DOHH2 (cell line): ENCODE measurements around the gene TCF12.

Experiments used
- H3F3A ChIP-seq: fragments of 200-600 bp; sonication (generic), shearing (Covaris generic); 2 replicates; pipeline ENCODE4 v1.6.0; 2016; ENCODE audit warnings: antibody characterized with exemption, mild to moderate bottlenecking; ENCODE audit not compliant: control insufficient read depth, insufficient read depth
- H3K27ac ChIP-seq: fragments of 200-600 bp; sonication (generic); 2 replicates; pipeline ENCODE4 v1.5.1; 2014; ENCODE audit warnings: low read depth, mild to moderate bottlenecking, low read length, moderate library complexity
- H3K27me3 ChIP-seq: fragments of 200-600 bp; sonication (generic); 2 replicates; pipeline ENCODE4 v1.6.1; 2014; ENCODE audit warnings: mild to moderate bottlenecking, low read length, mixed read lengths; ENCODE audit not compliant: control insufficient read depth
- H3K36me3 ChIP-seq: fragments of 200-600 bp; sonication (generic); 2 replicates; pipeline ENCODE4 v1.6.1; 2014; ENCODE audit warnings: mild to moderate bottlenecking, low read length, moderate library complexity, mixed read lengths; ENCODE audit not compliant: control insufficient read depth
- H3K4me1 ChIP-seq: fragments of 200-600 bp; sonication (generic); 2 replicates; pipeline ENCODE4 v1.6.1; 2014; ENCODE audit warnings: mild to moderate bottlenecking, low read length, mixed read lengths; ENCODE audit not compliant: control insufficient read depth
- H3K4me2 ChIP-seq: fragments of 200-600 bp; sonication (generic); 2 replicates; pipeline ENCODE4 v1.6.0; 2014; ENCODE audit warnings: mild to moderate bottlenecking, low read length, moderate library complexity
- H3K4me3 ChIP-seq: fragments of 200-600 bp; sonication (generic); 2 replicates; pipeline ENCODE4 v1.5.1; 2014; ENCODE audit warnings: mild to moderate bottlenecking, low read length, mixed read lengths
- H3K79me2 ChIP-seq: fragments of 200-600 bp; sonication (generic); 2 replicates; pipeline ENCODE4 v1.6.1; 2014; ENCODE audit warnings: mild to moderate bottlenecking, low read length, mixed read lengths; ENCODE audit not compliant: control insufficient read depth
- H3K9me2 ChIP-seq: fragments of 200-600 bp; sonication (generic); replicated peaks from 2 replicates; pipeline ENCODE4 v1.6.1; 2014; ENCODE audit warnings: mild to moderate bottlenecking, low read length, mixed read lengths; ENCODE audit not compliant: control insufficient read depth
- H3K9me3 ChIP-seq: fragments of 200-600 bp; sonication (generic); 2 replicates; pipeline ENCODE4 v1.6.1; 2014; ENCODE audit warnings: antibody characterized with exemption, low read length, mixed read lengths; ENCODE audit not compliant: control insufficient read depth, insufficient read depth
- H4K20me1 ChIP-seq: fragments of 200-600 bp; sonication (generic); 2 replicates; pipeline ENCODE4 v1.6.0; 2014; ENCODE audit warnings: low read depth, mild to moderate bottlenecking, antibody characterized with exemption, low read length, moderate library complexity; ENCODE audit not compliant: control insufficient read depth, insufficient read depth
- CTCF ChIP-seq: fragments of 200-600 bp; sonication (generic); IDR thresholded peaks from one replicate; pipeline ENCODE4 v1.5.1; 2014; ENCODE audit warnings: antibody characterized with exemption, mild to moderate bottlenecking, low read depth, low read length; ENCODE audit not compliant: poor library complexity, severe bottlenecking
- EZH2phosphoT487 ChIP-seq: fragments of 200-600 bp; sonication (generic); IDR thresholded peaks from 2 replicates; pipeline ENCODE4 v1.6.1; 2017; ENCODE audit warnings: borderline replicate concordance, mild to moderate bottlenecking, antibody characterized with exemption, low read length, moderate library complexity, mixed read lengths

Gene TCF12

GRCh38 chr15:57251941-57252340 is 333.5 kb downstream of the TCF12 start:
- H3K9me2 ChIP-seq = no peaks in the 10 kb centered on the region
- H3F3A ChIP-seq = no peaks in the 10 kb centered on the region; the same call in 1 of the 2 replicates
- H3K27ac ChIP-seq = no peak overlapping the region
- H3K4me1 ChIP-seq = no peaks in the 10 kb centered on the region
- no peaks in the 10 kb centered on the region for H3K27me3 ChIP-seq
- H4K20me1 ChIP-seq = no peaks in the 10 kb centered on the region
- H3K4me2 ChIP-seq = no peak overlapping the region
- TF ChIP-seq EZH2phosphoT487 (no peak), CTCF (no peak)
- H3K79me2 ChIP-seq = no peaks in the 10 kb centered on the region
- H3K36me3 ChIP-seq = peaks cover 38% of the 10 kb centered on the region
- no peaks in the 10 kb centered on the region for H3K9me3 ChIP-seq
- no peak overlapping the region for H3K4me3 ChIP-seq

GRCh38 chr15:57253082-57253481 is 334.6 kb downstream of the TCF12 start:
- no peak overlapping the region for H3K27ac ChIP-seq
- no peaks in the 10 kb centered on the region for H4K20me1 ChIP-seq
- no peaks in the 10 kb centered on the region; the same call in 1 of the 2 replicates for H3F3A ChIP-seq
- H3K4me3 ChIP-seq = no peak overlapping the region
- peaks cover 37% of the 10 kb centered on the region for H3K36me3 ChIP-seq
- H3K9me2 ChIP-seq = no peaks in the 10 kb centered on the region
- H3K79me2 ChIP-seq = no peaks in the 10 kb centered on the region
- no peaks in the 10 kb centered on the region for H3K9me3 ChIP-seq
- no peaks in the 10 kb centered on the region for H3K27me3 ChIP-seq
- TF ChIP-seq CTCF (no peak), EZH2phosphoT487 (no peak)
- H3K4me1 ChIP-seq = no peaks in the 10 kb centered on the region
- no peak overlapping the region for H3K4me2 ChIP-seq

- no peak overlapping the region for H3K27ac ChIP-seq
- H3K79me2 ChIP-seq = no peaks in the 10 kb centered on the region
- no peaks in the 10 kb centered on the region for H3K9me3 ChIP-seq
- no peaks in the 10 kb centered on the region for H4K20me1 ChIP-seq
- no peaks in the 10 kb centered on the region for H3K4me1 ChIP-seq
- no peaks in the 10 kb centered on the region; the same call in 1 of the 2 replicates for H3F3A ChIP-seq
- H3K4me2 ChIP-seq = no peak overlapping the region
- no peak overlapping the region for H3K4me3 ChIP-seq
- peaks cover 40% of the 10 kb centered on the region for H3K36me3 ChIP-seq
- no peaks in the 10 kb centered on the region for H3K27me3 ChIP-seq
- H3K9me2 ChIP-seq = no peaks in the 10 kb centered on the region
- no peak for TF ChIP-seq CTCF
- no peak for TF ChIP-seq EZH2phosphoT487
These were observed 335.1 kb downstream of the TCF12 start for GRCh38 chr15:57253500-57253899.
